GM12875 (cell line): ENCODE results near the gene SBNO1.

Experiments
- H3K4me3 ChIP-seq: one replicate; pipeline ENCODE4 v1.5.1; 2011; ENCODE audit warnings: low read depth, low read length, control low read depth
- CTCF ChIP-seq: IDR thresholded peaks from 2 replicates; pipeline ENCODE4 v1.5.1; 2011; ENCODE audit warnings: low read depth, mild to moderate bottlenecking, control low read depth, inconsistent platforms, low read length, moderate library complexity, borderline replicate concordance; ENCODE audit not compliant: insufficient read depth

Gene SBNO1

DNA sequence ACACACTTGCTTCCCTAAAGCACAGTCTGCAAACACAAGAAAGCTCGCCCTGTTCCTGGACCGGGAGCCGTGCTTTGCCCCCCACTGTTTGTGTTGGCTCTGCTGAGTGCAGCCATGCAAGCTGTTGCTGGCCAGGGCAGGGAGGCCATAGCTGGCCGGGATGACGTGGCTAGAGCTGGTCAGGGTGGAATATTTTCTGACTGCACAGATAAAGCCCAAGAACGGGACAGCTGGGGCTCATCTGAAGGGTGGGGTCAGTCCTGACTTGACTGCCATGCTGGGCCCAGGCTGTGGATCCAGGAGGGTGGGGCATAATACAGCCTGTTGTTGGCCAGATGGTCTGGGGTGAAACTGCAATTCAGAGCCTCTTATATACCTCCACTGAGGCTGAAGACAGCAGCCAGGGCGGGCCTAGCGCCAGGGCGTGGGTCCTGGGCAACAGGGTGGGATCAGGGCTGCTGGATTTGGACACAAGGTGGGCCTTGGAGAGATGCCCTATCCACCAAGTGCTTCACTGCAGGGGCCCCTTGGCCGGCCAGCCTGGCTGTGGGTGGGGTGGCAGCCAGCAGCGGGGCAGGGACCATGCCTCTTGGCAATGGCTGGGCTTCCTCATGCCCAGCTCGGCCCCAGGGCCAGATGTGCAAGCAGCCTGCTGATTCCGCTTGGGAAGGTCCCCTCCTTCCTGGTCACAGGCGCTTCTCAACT lies 34.1 kb upstream of the SBNO1 start:
- TF ChIP-seq CTCF: no peak
- no peak overlapping the region for H3K4me3 ChIP-seq

GRCh38 chr12:123398177-123398549 lies 33.5 kb upstream of the SBNO1 start:
- TF ChIP-seq CTCF: no peak
- H3K4me3 ChIP-seq: no peak overlapping the region

- no peak for TF ChIP-seq CTCF
- H3K4me3 ChIP-seq: no peak overlapping the region
Measured at GRCh38 chr12:123397400-123397799, 32.8 kb upstream of the SBNO1 start.

- TF ChIP-seq CTCF: no peak
- no peak overlapping the region for H3K4me3 ChIP-seq
Measured at GRCh38 chr12:123396954-123397353, 32.3 kb upstream of the SBNO1 start.

DNA sequence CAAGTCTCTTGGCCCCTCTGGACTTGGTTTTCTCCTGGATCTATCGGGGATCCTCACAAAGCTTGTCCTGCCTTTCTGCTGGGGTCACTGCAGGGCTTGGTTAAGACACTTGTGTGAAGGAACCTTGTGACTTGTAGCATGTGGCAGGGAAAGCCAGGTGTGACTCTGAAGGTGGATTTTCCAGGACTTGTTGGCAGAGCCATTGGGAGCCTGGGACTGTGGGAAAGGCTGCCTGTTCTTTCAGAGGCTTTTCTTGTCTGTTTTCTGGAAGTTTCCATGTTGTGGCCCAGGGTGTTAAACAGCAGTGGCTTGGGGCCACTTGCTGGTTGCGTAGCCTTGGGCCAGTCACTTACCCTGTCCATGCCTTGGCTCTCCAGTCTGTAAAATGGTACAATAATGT lies 31.9 kb upstream of the SBNO1 start:
- no peak overlapping the region for H3K4me3 ChIP-seq
- no peak for TF ChIP-seq CTCF

DNA sequence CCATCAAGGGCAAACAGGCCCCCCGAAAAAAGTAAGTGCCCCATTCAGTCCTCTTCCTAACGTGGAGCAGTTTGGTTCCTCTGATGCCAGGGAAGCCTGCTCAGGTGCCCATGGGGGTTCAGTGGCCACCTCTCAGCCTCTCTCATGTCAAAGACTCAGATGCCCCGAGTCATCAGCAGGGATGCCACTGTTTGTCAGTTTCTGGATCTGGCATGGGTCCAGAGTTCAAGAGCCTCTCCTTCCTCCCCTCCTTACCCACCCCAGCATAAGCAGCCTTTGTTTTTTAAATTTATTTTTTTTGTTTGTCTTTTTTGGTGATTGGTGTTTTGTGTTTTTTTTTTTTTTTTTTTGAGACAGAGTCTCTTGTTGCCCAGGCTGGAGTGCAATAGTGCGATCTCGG lies 30.6 kb upstream of the SBNO1 start:
- TF ChIP-seq CTCF: no peak
- H3K4me3 ChIP-seq: no peak overlapping the region

- TF ChIP-seq CTCF: no peak
- no peak overlapping the region for H3K4me3 ChIP-seq
Measured at GRCh38 chr12:123393747-123394146, 29.1 kb upstream of the SBNO1 start.
